ENCODE results near the gene CAMK4.

GRCh38 chr5:111535879-111536549, 311.8 kb downstream of the CAMK4 start:
- no peak for TF ChIP-seq EZH2 (IDR thresholded peaks at IDR 0.05; ENCODE audit: low read depth, unreplicated experiment)
- TF ChIP-seq POLR2AphosphoS5 (IDR thresholded peaks at IDR 0.05; ENCODE audit: low read depth): no peak
- TF ChIP-seq, protein P1, sequence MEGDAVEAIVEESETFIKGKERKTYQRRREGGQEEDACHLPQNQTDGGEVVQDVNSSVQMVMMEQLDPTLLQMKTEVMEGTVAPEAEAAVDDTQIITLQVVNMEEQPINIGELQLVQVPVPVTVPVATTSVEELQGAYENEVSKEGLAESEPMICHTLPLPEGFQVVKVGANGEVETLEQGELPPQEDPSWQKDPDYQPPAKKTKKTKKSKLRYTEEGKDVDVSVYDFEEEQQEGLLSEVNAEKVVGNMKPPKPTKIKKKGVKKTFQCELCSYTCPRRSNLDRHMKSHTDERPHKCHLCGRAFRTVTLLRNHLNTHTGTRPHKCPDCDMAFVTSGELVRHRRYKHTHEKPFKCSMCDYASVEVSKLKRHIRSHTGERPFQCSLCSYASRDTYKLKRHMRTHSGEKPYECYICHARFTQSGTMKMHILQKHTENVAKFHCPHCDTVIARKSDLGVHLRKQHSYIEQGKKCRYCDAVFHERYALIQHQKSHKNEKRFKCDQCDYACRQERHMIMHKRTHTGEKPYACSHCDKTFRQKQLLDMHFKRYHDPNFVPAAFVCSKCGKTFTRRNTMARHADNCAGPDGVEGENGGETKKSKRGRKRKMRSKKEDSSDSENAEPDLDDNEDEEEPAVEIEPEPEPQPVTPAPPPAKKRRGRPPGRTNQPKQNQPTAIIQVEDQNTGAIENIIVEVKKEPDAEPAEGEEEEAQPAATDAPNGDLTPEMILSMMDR (conservative IDR thresholded peaks at IDR 0.05; ENCODE audit: low read depth in 2 of 2): no peak
- TF ChIP-seq, protein P2, sequence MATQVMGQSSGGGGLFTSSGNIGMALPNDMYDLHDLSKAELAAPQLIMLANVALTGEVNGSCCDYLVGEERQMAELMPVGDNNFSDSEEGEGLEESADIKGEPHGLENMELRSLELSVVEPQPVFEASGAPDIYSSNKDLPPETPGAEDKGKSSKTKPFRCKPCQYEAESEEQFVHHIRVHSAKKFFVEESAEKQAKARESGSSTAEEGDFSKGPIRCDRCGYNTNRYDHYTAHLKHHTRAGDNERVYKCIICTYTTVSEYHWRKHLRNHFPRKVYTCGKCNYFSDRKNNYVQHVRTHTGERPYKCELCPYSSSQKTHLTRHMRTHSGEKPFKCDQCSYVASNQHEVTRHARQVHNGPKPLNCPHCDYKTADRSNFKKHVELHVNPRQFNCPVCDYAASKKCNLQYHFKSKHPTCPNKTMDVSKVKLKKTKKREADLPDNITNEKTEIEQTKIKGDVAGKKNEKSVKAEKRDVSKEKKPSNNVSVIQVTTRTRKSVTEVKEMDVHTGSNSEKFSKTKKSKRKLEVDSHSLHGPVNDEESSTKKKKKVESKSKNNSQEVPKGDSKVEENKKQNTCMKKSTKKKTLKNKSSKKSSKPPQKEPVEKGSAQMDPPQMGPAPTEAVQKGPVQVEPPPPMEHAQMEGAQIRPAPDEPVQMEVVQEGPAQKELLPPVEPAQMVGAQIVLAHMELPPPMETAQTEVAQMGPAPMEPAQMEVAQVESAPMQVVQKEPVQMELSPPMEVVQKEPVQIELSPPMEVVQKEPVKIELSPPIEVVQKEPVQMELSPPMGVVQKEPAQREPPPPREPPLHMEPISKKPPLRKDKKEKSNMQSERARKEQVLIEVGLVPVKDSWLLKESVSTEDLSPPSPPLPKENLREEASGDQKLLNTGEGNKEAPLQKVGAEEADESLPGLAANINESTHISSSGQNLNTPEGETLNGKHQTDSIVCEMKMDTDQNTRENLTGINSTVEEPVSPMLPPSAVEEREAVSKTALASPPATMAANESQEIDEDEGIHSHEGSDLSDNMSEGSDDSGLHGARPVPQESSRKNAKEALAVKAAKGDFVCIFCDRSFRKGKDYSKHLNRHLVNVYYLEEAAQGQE (IDR thresholded peaks at IDR 0.05; ENCODE audit: unreplicated experiment): no peak
